DND-41 (cell line): ENCODE data around the gene FBRSL1.

Experiments used
- CTCF ChIP-seq: IDR thresholded peaks from 2 replicates; pipeline ENCODE4 v1.5.1; 2012; ENCODE audit warnings: borderline replicate concordance, low read length, moderate library complexity, mild to moderate bottlenecking; ENCODE audit not compliant: poor library complexity, severe bottlenecking; ENCODE audit errors: extremely low read depth
- EZH2 ChIP-seq: IDR thresholded peaks from 3 replicates; pipeline ENCODE4 v1.6.1; 2012; ENCODE audit warnings: borderline replicate concordance, low read depth, mild to moderate bottlenecking, moderate library complexity, low read length, inconsistent platforms; ENCODE audit not compliant: severe bottlenecking

- no peak for TF ChIP-seq CTCF
- no peak for TF ChIP-seq EZH2
Measured at GRCh38 chr12:132548430-132549058, 58.6 kb downstream of the FBRSL1 start.
